SW 1271 (cell line): ENCODE measurements around the gene SMARCA2.

Experiments used
- DNase-seq, 2 experiments: peaks; one replicate each; lab custom pipeline; 2025; lab: John Stamatoyannopoulos, UW

SMARCA2 gene

DNA sequence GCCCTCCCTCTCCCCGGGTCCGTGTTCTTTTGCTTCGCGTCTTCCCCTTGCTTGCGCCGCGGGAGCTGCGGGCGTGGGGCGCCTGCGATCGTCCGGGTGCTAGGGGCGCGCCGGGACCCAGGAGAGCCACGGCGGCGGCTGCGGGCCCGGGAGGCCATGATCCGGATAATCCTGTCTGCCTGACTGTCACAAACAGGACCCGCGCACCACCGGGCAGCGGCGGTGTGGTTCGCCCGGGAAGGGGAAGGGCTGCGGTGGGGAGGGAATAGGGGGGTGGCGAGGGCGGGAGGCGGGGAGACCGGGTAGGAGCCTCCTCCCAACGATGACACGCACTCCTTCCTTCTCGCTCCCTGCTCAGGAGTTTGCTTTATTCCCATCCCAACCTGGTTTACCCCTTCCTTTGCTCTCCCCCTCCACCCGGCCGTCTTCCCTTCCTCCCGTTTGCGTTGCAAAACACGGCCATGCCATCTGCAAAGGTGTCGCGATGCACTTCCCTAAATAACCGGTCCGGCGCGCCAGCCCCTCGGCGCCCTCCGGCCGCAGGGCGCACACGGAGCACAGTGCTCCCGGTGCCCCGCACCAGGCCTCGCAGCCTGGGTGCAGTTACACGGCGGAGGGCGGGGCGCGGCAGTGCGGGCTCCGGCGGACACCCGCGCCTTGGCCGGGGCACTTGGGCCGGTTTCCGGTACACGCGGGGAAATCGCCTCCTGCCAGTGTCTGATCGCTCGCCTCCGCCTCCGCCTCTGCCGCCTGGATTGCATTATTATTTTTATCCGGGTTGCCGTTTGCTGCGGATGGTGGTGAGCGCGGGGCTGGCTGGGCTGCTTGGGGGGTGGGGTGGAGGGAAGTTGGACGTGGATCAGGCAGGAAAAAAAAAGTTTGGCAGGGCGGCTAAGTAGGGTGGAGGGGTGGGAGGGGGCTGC lies 1.5 kb downstream of the SMARCA2 start:
- DNase-seq = peak in 1 of 2 experiments; percentile 28

DNA sequence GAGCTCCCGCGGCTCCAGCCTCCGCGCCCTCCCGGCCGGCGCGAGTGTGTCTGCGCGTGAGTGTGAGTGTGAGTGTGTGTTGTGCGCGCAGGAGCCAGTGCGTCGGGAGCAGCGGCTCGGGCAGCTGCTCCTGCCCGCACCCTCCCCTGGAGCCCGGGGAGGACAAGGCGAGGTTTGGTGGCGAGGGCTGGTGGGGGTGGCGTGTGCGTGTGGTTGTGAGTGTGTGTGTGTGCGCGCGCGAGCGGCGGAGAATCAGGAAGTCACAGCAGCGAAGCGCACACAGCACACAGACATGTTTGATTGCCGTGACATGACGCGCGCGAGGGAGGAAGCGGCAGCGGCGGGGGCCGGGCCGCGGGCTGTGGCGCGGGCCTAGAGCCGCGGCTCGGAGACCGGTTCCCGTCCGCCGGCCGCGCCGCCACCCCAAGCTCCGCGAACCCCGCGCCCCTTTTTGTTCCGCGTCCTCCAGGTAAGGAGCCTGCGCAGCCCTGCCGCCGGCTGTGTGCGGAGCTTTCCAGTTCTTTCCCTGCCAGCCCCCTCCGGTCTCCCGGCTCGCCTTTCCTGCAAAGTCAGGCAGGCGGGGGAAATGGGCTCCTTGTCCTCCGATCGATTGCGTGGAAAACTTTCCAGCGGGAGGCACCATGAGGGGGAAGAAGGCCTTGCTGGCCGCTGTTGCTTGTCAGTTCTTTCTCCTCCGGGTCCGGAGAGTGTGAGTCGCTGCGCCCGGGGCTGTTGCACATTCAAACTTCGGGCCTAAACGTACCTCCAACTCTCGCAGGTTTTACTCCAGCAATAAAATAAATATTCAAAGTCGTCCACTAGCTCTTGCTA lies 2.4 kb downstream of the SMARCA2 start:
- DNase-seq = peak in 1 of 2 experiments; percentile 2

DNA sequence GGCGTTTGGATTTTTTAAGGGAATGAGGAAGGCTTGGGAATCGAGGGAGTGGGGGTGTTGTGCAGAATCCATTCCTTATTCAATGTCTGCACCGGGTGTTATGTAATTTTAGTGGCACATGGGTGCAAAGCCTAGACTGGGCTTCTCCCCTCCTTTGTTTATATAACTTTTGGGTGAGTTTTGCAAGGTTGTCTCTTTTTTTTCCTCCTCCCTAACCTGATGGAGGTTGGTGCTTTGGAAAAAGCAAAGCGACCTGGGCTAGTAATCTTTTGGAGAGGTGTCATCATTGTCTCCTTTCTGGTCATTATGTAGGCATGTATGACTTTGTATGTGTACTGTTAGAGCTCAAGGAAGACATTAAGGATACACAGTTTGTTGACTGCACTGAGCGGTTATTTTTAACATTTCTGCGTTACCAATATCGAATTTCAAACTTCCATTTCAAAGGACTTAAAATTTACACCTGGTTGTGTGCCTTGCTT lies 3.1 kb downstream of the SMARCA2 start:
- no peak for DNase-seq

DNA sequence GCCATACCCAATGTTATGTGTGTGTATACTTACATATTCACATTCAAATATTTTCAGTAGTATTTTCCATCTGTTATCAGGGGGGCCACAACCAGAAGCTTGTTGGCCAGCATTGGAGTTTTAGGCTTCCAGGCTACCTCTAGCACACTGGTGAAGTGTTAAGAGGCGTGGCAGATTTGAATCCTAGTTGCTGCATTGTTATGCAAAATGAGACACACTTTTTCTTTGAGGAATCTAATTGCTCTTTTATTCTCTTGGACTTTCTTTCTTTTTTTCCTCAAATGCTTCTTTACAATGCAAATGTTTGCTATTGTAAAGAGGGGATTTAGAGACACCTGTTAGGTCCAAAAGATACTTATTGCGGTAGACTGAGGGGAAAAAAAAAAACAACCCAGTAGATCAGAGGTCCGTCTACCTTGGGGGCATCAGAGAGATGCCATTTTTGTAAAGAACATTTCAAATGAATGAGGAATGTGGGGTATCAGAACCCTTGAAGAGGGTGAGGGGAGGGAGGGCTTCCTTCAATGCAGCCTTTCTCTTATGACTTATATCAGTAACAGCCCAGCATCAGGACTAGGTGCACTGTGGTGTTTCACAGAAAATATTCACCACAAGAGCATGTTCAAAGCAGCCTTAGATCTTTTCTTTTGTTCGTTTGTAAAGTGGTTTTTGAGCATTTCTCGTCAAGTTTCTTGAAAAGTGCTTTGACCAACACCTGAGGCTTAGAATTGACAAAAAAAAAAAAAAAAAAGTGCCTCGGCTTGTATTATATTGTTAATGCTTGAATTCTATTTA lies 3.8 kb downstream of the SMARCA2 start:
- DNase-seq = no peak

DNA sequence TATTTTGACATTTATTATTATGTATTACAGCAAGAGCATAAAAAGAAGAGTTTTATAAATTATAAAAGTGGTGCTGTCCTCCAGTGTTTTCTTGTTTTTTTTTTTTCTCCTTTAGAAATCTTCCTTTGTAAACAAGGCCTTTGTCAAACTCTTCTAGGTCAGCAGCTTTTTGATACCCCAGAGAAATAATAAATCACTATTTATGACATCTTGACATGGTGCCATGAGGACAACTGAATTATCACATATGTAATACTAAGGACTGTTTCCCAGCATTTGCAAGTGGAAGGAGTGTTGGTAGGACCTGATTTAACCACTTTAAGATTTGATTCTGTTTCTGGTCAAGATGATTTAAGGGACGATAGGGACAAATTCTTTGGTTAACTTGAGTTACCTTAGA lies 4.6 kb downstream of the SMARCA2 start:
- DNase-seq = no peak

DNA sequence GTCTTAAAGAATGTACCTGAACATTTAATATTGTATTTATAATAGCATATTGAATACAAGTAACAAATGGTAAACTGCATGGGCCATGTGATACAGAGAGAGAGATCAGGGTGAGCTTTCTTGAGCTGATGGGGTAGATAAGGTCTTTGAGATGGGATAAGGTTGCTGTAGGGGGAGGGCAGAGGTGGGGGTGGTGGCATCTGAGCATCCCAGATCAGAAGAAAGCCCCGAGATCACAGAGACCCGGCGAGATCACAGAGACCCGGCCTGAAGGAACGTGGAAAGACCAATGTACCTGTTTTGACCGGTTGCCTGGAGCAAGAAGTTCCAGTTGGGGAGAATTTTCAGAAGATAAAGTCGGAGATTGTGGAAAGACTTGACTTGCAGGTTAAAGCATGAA lies 6.6 kb downstream of the SMARCA2 start:
- DNase-seq = no peak

DNA sequence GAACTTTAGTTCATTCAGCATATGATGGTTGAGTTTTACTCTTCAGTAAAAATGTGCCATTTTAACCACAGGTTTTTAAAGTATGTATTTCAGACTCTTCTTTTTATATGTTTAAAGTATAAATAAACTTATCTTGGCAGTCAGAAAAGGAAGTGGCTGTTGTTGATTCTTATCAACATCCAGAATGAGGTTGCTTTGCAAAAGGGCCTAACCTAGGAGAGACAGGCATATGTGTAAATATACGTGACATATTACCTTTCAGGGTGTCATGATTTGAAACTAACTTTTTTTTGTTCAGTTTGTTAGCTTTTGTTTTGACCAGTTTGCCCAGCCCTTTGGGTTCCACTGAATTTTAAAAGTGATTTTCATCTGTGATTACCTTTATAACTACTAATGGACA lies 7.4 kb downstream of the SMARCA2 start:
- DNase-seq = no peak

DNA sequence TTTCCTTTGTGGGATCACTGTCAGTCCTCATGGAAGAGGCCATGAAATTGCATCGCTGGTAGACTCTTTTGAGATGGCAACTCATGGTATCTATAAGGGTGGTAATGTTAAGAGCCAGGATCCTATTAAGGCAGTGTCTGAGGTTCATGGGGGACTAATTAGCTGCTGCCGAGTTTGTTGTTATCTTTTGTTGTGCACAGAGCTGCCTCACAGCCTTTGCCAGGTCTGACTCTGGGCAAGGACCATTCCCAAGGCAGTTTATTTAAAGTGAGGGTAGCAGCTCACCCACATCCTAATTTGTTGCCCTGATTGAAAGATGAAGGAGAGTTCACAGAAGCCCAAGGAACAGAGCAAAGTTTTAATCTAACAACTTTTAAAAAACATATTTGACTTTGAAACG lies 7.9 kb downstream of the SMARCA2 start:
- DNase-seq = no peak

DNA sequence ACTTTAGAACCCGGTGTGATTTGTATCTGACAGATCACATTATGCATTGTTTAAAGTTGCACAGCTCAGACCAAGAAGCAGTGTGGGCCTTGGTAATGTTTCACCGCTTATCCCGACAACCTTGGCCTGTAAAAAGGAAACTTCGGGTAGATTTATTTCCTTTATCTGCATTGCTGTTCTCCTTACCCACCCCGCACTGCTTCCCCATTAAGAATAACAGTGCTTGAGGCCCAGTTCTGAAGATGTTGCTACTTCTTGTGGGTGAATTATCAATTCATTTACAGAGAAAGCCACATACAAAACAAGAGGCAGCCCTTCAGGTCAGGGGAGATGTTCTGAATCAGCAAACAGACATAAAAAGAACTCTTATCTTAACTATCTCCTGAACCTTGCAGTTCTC lies 8.4 kb downstream of the SMARCA2 start:
- DNase-seq = no peak

DNA sequence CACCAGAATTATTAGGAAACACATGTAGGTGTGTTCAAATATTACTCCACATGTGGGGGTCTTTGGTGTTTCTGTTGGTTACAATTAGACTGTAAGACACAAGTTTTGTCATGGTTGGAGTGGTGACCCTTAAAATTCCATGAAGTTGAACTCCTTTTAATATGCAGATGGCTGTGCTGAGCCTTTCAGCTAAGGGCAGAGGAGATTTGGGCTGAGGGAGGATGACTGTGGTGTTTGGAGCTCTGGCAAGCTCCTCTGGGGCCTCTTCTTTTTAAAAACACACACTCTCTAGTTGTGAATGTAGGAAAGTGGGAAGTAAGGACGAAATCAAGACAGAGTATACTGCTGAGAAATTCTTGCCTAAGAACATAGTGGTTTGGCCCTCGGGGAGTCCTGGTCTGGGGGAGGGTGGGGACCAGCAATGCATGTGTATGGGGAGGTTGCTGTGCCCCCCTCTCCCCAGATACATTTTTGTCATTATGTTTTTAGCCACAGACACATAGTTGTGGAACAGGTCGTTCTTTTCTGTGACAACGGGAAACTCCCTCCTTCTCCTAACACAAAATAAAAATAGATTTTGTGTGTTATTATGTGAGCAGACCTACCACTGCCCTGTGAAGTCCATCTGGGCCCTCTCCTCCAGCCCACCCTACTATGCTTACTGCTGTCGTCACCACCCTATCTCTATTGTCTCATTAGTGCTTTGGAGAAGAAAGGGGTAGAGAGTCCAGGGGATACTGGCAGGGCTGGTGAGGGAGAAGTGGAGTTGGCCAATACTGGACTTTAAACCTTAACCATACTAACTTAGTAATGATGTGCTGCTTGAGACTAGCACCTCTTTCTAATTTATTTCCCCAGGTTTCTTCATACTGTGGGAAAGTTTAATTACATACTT lies 10.0 kb downstream of the SMARCA2 start:
- DNase-seq = no peak

DNA sequence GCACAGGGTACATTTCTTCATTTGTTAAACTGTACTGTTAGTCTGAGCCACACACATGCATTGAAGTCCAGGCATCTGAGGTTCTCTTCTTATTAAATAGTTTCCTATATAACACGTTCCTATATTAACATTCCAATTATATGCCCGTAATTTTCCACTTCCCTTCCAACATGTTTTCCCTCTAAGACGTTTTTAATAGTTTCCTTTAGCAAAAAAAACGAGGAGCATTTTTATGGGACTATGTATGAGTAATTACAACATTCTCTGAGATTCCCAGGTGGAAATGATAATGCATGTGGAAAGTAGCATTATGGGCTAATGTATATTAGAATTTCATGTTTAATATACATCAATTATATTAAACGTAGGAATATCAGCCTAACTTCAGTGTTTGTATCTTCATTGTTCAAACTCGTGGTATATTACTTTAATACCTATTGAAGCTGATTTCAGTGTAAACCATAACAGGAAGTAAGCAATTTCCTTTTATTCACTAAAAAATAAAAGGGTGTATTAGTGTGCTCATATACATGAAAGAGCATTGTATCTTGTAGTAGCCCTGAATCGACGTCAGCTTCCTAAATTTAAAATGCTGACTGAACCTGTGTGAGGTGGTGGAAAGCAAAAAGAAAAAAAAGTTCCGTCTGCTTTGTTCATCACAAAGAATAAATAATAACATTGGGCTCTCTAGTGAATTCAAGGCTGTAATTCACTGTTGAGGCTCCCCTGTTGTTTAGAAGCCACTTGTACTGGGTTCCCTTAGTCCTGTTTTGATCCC lies 11.3 kb downstream of the SMARCA2 start:
- no peak for DNase-seq

DNA sequence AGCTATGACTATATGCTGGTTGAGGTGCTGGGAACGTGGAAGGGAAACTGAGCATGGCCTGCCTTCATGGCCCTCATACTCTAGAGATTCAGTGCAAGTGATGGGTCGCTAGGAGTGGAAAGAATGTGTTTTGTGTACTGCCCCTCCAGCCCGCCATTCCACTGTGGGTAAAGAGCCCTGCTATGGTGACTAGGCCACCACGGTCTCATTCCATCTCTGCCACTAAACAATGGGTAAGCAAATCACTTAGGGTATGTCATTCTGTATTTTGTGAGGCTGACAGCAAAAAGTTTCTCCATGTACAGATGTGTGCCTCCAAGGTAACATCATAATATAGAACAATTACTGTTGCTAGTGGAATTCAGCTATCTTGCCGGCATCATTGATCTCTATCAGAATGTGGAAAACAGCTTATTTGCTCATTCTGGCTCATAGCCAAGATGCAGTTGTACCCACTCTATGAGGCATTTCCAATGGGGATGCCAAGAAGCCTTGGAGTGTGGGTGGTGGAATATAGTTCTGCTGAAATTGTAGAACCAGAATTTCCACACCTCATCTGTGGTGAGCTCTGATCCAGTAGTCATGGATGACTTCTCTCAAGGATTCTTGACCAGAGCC lies 12.5 kb downstream of the SMARCA2 start:
- no peak for DNase-seq

DNA sequence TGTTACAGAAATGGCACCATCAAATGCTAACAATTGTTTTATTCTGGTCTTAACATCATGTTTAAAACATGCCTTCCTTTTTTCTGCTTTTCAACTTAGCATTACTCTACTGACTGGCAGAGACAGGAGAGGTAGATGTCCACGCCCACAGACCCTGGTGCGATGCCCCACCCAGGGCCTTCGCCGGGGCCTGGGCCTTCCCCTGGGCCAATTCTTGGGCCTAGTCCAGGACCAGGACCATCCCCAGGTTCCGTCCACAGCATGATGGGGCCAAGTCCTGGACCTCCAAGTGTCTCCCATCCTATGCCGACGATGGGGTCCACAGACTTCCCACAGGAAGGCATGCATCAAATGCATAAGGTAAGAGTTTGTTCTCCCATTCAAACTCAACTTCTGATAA lies 13.7 kb downstream of the SMARCA2 start:
- DNase-seq = no peak

DNA sequence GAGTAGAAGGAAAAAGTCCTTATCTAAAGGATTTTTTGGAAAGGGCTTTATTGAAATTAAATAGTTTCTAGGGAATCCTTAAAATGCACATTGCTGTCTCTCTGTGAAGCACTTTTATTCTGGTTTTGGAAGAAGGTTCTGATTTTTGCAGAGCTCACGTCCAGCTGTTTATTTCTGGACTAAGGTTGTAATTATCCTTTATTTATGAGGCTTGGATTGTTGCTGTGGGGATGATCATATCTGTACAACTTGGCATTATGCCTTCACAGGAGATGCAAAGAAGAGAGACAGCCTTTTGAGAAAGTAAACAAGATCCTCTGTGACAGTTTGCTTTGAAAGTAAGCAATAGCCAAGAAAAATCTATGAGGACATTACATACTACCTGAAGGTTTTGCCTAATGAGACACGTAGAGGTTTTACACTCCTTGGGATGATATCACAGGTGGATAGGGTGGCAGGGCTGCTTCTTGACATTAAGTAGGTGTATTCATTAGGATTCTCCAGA lies 14.6 kb downstream of the SMARCA2 start:
- DNase-seq = no peak

DNA sequence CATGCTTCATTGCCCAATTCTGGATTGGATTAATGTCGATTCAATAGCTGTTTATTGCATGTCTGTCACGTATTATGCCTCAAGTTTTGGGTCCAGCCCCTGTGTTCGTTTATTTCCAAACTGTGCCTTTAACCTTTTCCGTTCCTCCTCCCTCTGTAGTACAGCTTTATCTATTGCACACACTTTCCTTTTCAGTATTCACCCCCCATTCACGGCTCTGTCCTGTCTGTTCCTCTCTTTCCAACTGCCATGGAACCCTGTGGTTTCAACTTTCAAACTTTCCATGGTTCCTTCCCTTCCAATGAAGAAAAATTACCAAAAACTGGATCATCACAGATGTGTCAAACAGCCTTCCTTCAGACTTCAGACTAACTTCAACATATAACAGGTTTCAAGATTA lies 17.1 kb downstream of the SMARCA2 start:
- DNase-seq = no peak

DNA sequence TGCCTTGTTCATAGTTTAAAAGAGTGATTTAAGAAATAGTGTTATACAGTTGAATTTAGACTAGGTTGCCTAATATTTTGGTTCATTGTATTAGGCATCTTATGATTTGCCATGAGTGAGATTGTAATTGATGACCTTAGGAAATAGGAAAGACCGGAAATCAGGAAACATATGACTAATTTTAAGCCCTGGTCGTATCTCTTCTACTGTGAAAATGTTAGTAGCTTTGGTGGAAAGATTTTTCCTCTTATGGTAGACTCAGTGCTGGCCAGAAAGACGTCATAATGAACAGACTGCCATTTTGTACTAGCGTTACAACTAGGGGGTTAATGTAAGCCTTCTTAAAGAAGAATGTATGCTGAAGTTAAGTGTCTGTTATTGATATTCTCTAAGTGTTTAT lies 21.7 kb downstream of the SMARCA2 start:
- DNase-seq = no peak

DNA sequence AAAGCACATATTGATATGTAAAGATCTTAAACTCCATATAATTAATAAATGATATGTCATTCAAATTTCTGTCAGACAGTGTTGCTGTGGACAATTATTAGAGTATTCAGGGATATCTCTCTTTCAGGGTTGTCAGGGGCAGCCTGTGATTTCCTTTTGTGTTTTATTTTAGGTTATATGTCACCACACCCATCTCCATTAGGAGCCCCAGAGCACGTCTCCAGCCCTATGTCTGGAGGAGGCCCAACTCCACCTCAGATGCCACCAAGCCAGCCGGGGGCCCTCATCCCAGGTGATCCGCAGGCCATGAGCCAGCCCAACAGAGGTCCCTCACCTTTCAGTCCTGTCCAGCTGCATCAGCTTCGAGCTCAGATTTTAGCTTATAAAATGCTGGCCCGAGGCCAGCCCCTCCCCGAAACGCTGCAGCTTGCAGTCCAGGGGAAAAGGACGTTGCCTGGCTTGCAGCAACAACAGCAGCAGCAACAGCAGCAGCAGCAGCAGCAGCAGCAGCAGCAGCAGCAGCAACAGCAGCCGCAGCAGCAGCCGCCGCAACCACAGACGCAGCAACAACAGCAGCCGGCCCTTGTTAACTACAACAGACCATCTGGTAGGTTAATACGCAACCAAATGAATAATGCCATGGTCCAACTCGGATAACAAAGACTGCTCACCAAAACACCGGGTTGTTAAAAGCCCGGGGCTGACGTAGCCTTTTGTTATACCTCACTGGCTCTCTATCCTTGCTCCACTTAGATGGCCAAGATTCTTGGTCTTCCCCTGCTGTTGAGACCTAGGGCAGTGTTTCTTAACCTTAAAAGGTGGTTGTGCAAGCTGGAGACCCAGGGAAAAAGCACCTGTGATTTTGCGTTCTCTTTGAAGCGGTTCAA lies 24.4 kb downstream of the SMARCA2 start:
- no peak for DNase-seq

DNA sequence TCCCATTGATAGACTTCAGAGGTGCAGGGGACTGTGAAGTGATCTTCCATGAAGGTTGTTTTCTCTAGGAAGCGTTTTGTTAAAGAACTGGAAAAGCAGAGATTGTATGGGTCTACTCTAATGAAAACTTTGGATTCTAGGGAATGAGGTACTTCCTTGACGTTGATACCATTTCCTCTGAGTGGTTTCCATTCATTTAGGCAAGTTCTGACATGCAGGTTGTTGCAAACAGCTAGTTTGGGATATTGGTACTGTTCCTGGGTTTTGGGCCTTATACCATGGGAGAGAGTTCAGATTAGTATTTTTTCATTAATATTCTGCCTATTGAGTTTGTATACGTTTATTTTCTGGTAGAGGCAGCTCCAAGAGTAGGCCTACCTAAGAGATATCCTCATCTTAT lies 25.7 kb downstream of the SMARCA2 start:
- no peak for DNase-seq

DNA sequence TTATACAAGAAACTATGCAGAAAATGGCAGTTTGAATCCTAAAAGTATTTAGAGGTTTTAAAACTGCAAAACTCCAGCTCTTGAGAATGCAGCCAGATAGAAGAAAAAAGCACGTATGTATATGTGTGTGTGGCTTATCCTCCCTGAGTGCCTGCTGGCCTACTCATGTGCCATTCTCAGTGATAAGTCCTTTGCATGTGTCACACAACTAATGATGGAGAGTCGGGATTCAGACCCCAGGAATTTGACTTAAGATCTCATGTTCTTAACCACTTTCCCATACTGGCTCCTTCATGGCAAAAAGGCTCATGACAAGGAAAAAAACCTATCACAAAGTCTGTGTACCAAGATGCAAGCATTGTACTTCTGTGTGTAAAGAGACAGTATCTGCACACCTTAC lies 26.6 kb downstream of the SMARCA2 start:
- DNase-seq = no peak
